Liver (tissue), 9 donors: Measurements from ENCODE around the gene DOCK9. TPM values are rescaled to one million over a fixed set of nuclear protein-coding genes. Genes with fewer than 3 reads are reported as not detected.

ENCODE experiments used
- DNase-seq: peaks from one replicate; pipeline ENCODE4 v3.0.0-alpha.2; 2017; ENCODE audit warnings: low spot score
- H3K27ac ChIP-seq, 2 donors: one replicate each; pipeline ENCODE4 v1.7.0; 2013; ENCODE audit warnings: inconsistent platforms in 2 of 2, low read length in 2 of 2, control low read depth in 1 of 2, low read depth in 1 of 2, mild to moderate bottlenecking in 1 of 2
- H3K27me3 ChIP-seq, 4 donors: one replicate each; pipeline versions ENCODE4 v1.6.1 to v1.7.0; 2013; ENCODE audit warnings: low read length in 3 of 4, inconsistent platforms in 1 of 4, mild to moderate bottlenecking in 1 of 4, moderate library complexity in 1 of 4; ENCODE audit not compliant: control insufficient read depth in 4 of 4, insufficient read depth in 4 of 4
- H3K36me3 ChIP-seq, 4 donors: one replicate each; pipeline versions ENCODE4 v1.6.1 to v1.7.0; 2013; ENCODE audit warnings: low read length in 3 of 4, mild to moderate bottlenecking in 3 of 4, low read depth in 1 of 4, moderate library complexity in 1 of 4; ENCODE audit not compliant: control insufficient read depth in 4 of 4, insufficient read depth in 3 of 4
- H3K4me1 ChIP-seq, 4 donors: one replicate each; pipeline versions ENCODE4 v1.6.1 to v1.7.0; 2013; ENCODE audit warnings: low read length in 3 of 4, mild to moderate bottlenecking in 3 of 4, moderate library complexity in 1 of 4; ENCODE audit not compliant: control insufficient read depth in 4 of 4, insufficient read depth in 4 of 4
- H3K4me3 ChIP-seq, 3 donors: one replicate each; pipeline versions ENCODE4 v1.6.1 to v1.7.0; 2013; ENCODE audit warnings: low read length in 3 of 3, control low read depth in 1 of 3, low read depth in 1 of 3, mild to moderate bottlenecking in 1 of 3
- H3K9ac ChIP-seq, 2 donors: one replicate each; pipeline ENCODE4 v1.7.0; 2013; ENCODE audit warnings: low read length in 2 of 2, mild to moderate bottlenecking in 2 of 2, moderate library complexity in 2 of 2, control low read depth in 1 of 2, low read depth in 1 of 2
- H3K9me3 ChIP-seq, 4 donors: one replicate each; pipeline versions ENCODE4 v1.6.1 to v1.7.0; 2013; ENCODE audit warnings: low read length in 3 of 4; ENCODE audit not compliant: control insufficient read depth in 4 of 4
- EGR1 ChIP-seq, 2 donors: IDR thresholded peaks; 2 replicates each; pipeline ENCODE4 v1.6.1; 2016 to 2018; ENCODE audit warnings: antibody characterized with exemption in 2 of 2, low read depth in 2 of 2
- HNF4A ChIP-seq, 2 donors: conservative IDR thresholded peaks; 2 replicates each; pipeline ENCODE4 v1.6.1; 2016; ENCODE audit warnings: antibody characterized with exemption in 2 of 2, mild to moderate bottlenecking in 2 of 2
- HNF4G ChIP-seq: IDR thresholded peaks from 2 replicates; pipeline ENCODE4 v1.6.1; 2016; ENCODE audit warnings: antibody characterized with exemption
- JUND ChIP-seq, 2 donors: IDR thresholded peaks; 2 replicates each; pipeline ENCODE4 v1.6.1; 2016; ENCODE audit warnings: antibody characterized with exemption in 2 of 2
- NR2F2 ChIP-seq: IDR thresholded peaks from 2 replicates; pipeline ENCODE4 v1.6.1; 2016; ENCODE audit warnings: antibody characterized with exemption
- RAD21 ChIP-seq, 2 donors: IDR thresholded peaks; 2 replicates each; pipeline ENCODE4 v1.6.1; 2016; ENCODE audit warnings: antibody characterized with exemption in 2 of 2, mild to moderate bottlenecking in 2 of 2
- RXRA ChIP-seq, 2 donors: IDR thresholded peaks; 2 replicates each; pipeline ENCODE4 v1.6.1; 2017 to 2018; ENCODE audit warnings: antibody characterized with exemption in 2 of 2, mild to moderate bottlenecking in 1 of 2
- SP1 ChIP-seq: IDR thresholded peaks from 2 replicates; pipeline ENCODE4 v1.6.1; 2018; ENCODE audit warnings: antibody characterized with exemption, mild to moderate bottlenecking
- WGBS: extraction: QIAGEN DNeasy Blood & Tissue Kit; methylation state at CpG from one replicate; pipeline ENCODE4 v1.1.7; 2013; 5-methylcytosine and 5-hydroxymethylcytosine counted together
- polyA plus RNA-seq, 2 donors: library from polyadenylated mRNA; stranded (reverse) in 1 of 2; unstranded in 1 of 2; fragments of 200-250 nt in 1 of 2; fragments of >200 nt in 1 of 2; fragmentation: Nextera tagmentation in 1 of 2; extraction: Ambion mirVana in 1 of 2; gene quantifications; one replicate each; pipeline versions ENCODE4 v1.2.1 to v1.2.3, GENCODE V29; 2013 to 2015
- total RNA-seq, 2 donors: library from RNA; depleted of rRNA; stranded (reverse); fragments of >200 nt; gene quantifications; one replicate each; pipeline ENCODE4 v1.2.3, GENCODE V29; 2014
- TF ChIP-seq, protein P1 (sequence below): IDR thresholded peaks from 2 replicates; pipeline ENCODE4 v1.6.1; 2016; ENCODE audit warnings: antibody characterized with exemption
- TF ChIP-seq, protein P2 (sequence below): fragments of 150-350 bp; IDR thresholded peaks from 2 replicates; pipeline ENCODE4 v1.5.1; 2017; ENCODE audit warnings: improper control_type of control experiment, low read depth, low read length; ENCODE audit not compliant: missing input control
- TF ChIP-seq, protein P3 (sequence below): IDR thresholded peaks from 2 replicates; pipeline ENCODE4 v1.6.1; 2016; ENCODE audit warnings: antibody characterized with exemption, mild to moderate bottlenecking
- TF ChIP-seq, protein P4 (sequence below): IDR thresholded peaks from 2 replicates; pipeline ENCODE4 v1.6.1; 2016; ENCODE audit warnings: antibody characterized with exemption
- TF ChIP-seq, protein P5 (sequence below): IDR thresholded peaks from 2 replicates; pipeline ENCODE4 v1.6.1; 2016; ENCODE audit warnings: antibody characterized with exemption
- donor health status: healthy.
- donor health status: healthy.
- donor health status: healthy.
- donor health status: healthy.
- donor health status: healthy.

Gene DOCK9
- total and polyA plus RNA-seq, 4 donors, result 5.4 to 31.3 (median 10.6) TPM

DNA sequence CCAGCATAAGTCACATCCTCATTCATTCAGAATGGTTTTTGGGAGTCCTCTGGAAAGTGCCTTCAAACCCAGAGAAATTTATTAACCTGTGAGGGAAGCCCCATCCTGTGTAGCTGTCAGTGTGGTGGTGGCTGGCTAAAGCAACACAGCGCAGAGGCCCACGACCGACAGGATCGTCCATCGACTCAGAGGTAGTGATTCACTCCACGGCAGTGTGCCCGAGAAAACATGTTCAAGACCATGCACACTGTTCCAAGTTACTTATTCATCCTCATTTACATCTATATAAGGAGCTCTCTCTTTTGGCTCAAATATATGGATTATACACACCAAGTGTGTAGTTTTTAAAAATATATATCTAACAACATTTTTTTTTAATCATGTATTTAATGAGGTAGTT lies 129.1 kb downstream of the DOCK9 start:
- H3K4me1 ChIP-seq, result no peaks in the 10 kb centered on the region
- H3K4me3 ChIP-seq, result no peak overlapping the region
- 95% methylated on average over 7 of the region's 7 CpGs for WGBS
- H3K27ac ChIP-seq, result no peak overlapping the region
- H3K9ac ChIP-seq, result no peak overlapping the region
- peaks cover 0 to 10% (median 3%) of the 10 kb centered on the region in 4 donors for H3K36me3 ChIP-seq
- DNase-seq, result no peak
- no peaks in the 10 kb centered on the region for H3K9me3 ChIP-seq
- TF ChIP-seq JUND (IDR thresholded peaks at IDR 0.05), result no peak
- TF ChIP-seq RAD21 (IDR thresholded peaks at IDR 0.05), result no peak
- TF ChIP-seq, protein P1, sequence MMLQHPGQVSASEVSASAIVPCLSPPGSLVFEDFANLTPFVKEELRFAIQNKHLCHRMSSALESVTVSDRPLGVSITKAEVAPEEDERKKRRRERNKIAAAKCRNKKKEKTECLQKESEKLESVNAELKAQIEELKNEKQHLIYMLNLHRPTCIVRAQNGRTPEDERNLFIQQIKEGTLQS, result no peak
- no peak for TF ChIP-seq NR2F2
- TF ChIP-seq HNF4G, result no peak
- TF ChIP-seq, protein P2, sequence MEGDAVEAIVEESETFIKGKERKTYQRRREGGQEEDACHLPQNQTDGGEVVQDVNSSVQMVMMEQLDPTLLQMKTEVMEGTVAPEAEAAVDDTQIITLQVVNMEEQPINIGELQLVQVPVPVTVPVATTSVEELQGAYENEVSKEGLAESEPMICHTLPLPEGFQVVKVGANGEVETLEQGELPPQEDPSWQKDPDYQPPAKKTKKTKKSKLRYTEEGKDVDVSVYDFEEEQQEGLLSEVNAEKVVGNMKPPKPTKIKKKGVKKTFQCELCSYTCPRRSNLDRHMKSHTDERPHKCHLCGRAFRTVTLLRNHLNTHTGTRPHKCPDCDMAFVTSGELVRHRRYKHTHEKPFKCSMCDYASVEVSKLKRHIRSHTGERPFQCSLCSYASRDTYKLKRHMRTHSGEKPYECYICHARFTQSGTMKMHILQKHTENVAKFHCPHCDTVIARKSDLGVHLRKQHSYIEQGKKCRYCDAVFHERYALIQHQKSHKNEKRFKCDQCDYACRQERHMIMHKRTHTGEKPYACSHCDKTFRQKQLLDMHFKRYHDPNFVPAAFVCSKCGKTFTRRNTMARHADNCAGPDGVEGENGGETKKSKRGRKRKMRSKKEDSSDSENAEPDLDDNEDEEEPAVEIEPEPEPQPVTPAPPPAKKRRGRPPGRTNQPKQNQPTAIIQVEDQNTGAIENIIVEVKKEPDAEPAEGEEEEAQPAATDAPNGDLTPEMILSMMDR, result no peak
- TF ChIP-seq HNF4A (conservative IDR thresholded peaks at IDR 0.05), result no peak
- TF ChIP-seq, protein P3, sequence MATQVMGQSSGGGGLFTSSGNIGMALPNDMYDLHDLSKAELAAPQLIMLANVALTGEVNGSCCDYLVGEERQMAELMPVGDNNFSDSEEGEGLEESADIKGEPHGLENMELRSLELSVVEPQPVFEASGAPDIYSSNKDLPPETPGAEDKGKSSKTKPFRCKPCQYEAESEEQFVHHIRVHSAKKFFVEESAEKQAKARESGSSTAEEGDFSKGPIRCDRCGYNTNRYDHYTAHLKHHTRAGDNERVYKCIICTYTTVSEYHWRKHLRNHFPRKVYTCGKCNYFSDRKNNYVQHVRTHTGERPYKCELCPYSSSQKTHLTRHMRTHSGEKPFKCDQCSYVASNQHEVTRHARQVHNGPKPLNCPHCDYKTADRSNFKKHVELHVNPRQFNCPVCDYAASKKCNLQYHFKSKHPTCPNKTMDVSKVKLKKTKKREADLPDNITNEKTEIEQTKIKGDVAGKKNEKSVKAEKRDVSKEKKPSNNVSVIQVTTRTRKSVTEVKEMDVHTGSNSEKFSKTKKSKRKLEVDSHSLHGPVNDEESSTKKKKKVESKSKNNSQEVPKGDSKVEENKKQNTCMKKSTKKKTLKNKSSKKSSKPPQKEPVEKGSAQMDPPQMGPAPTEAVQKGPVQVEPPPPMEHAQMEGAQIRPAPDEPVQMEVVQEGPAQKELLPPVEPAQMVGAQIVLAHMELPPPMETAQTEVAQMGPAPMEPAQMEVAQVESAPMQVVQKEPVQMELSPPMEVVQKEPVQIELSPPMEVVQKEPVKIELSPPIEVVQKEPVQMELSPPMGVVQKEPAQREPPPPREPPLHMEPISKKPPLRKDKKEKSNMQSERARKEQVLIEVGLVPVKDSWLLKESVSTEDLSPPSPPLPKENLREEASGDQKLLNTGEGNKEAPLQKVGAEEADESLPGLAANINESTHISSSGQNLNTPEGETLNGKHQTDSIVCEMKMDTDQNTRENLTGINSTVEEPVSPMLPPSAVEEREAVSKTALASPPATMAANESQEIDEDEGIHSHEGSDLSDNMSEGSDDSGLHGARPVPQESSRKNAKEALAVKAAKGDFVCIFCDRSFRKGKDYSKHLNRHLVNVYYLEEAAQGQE, result no peak
- no peak for TF ChIP-seq RXRA (IDR thresholded peaks at IDR 0.05)
- TF ChIP-seq, protein P4, sequence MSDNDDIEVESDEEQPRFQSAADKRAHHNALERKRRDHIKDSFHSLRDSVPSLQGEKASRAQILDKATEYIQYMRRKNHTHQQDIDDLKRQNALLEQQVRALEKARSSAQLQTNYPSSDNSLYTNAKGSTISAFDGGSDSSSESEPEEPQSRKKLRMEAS, result no peak
- no peaks in the 10 kb centered on the region for H3K27me3 ChIP-seq

DNA sequence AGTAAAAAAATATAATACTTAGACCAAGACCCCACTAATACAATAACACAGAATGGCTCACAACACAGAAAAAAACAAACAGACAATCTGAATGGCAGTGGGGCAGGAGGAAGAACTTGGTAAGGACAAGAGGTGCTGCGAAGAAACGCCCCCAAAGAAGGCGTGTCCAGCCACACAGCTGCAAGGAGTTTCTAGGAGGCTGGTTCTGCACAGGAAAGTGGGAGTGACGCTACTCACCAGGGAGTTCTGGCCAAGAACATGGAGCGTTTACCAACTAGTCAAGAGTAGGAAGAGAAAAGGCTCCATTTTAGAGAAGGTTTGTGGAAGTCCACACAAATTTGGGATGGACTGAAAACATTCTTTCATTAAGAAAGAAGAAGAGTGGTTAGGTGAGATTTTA lies 130.1 kb downstream of the DOCK9 start:
- Histone ChIP-seq H3K9me3 (no peaks in the 10 kb centered on the region), H3K36me3 (peaks cover 0 to 8% (median 3%) of the 10 kb centered on the region in 4 donors), H3K9ac (no peak overlapping the region), H3K4me3 (no peak overlapping the region), H3K27ac (no peak overlapping the region), H3K27me3 (no peaks in the 10 kb centered on the region), H3K4me1 (peaks cover 0 to 1% (median 0%) of the 10 kb centered on the region in 4 donors)
- 89% methylated on average over 5 of the region's 5 CpGs for WGBS
- no peak for DNase-seq
- TF ChIP-seq HNF4A (conservative IDR thresholded peaks at IDR 0.05) (no peak), JUND (IDR thresholded peaks at IDR 0.05) (no peak), NR2F2 (no peak), EGR1 (IDR thresholded peaks at IDR 0.05; ENCODE audit: low read depth in 2 of 2) (no peak), SP1 (no peak), RXRA (IDR thresholded peaks at IDR 0.05) (no peak)
- TF ChIP-seq, protein P2, result no peak
- TF ChIP-seq, protein P1, result no peak
- TF ChIP-seq, protein P5, sequence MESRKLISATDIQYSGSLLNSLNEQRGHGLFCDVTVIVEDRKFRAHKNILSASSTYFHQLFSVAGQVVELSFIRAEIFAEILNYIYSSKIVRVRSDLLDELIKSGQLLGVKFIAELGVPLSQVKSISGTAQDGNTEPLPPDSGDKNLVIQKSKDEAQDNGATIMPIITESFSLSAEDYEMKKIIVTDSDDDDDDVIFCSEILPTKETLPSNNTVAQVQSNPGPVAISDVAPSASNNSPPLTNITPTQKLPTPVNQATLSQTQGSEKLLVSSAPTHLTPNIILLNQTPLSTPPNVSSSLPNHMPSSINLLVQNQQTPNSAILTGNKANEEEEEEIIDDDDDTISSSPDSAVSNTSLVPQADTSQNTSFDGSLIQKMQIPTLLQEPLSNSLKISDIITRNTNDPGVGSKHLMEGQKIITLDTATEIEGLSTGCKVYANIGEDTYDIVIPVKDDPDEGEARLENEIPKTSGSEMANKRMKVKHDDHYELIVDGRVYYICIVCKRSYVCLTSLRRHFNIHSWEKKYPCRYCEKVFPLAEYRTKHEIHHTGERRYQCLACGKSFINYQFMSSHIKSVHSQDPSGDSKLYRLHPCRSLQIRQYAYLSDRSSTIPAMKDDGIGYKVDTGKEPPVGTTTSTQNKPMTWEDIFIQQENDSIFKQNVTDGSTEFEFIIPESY, result no peak
